Measurements from ENCODE around the gene RAPGEF1. TPM values are rescaled to one million over a fixed set of nuclear protein-coding genes. Genes with fewer than 3 reads are reported as not detected.

The RAPGEF1 gene
- total and polyA plus RNA-seq, 2 of the 13 experiments (the other 11 are each of a cell fraction or from before 2014, with no cell fraction given) = 21.2 to 38.9 TPM

GRCh38 chr9:131587906-131588305 is 152.0 kb downstream of the RAPGEF1 start (continued):
- no peak for TF ChIP-seq ZXDC (CRISPR knock-in tag; IDR thresholded peaks at IDR 0.05)
- TF ChIP-seq, protein P1, sequence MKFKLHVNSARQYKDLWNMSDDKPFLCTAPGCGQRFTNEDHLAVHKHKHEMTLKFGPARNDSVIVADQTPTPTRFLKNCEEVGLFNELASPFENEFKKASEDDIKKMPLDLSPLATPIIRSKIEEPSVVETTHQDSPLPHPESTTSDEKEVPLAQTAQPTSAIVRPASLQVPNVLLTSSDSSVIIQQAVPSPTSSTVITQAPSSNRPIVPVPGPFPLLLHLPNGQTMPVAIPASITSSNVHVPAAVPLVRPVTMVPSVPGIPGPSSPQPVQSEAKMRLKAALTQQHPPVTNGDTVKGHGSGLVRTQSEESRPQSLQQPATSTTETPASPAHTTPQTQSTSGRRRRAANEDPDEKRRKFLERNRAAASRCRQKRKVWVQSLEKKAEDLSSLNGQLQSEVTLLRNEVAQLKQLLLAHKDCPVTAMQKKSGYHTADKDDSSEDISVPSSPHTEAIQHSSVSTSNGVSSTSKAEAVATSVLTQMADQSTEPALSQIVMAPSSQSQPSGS (CRISPR knock-in tag; IDR thresholded peaks at IDR 0.05) = no peak

- H3K27ac ChIP-seq (ENCODE audit: extremely low read length, insufficient read depth, low read length) = no peak overlapping the region
- H3K36me3 ChIP-seq (replicated peaks in 1 of 2; ENCODE audit: control insufficient read depth in 1 of 2, insufficient read depth in 2 of 2, low read length in 2 of 2) = peaks cover 13 to 46% of the 10 kb centered on the region in 2 experiments; a peak in 4 of 5 replicates
- 93% methylated on average over 9 of the region's 9 CpGs for WGBS (ENCODE audit: low lambda C conversion rate)
- no peaks in the 10 kb centered on the region for H3K79me2 ChIP-seq (ENCODE audit: insufficient read depth, low read length)
- in situ Hi-C loops (cut with HindIII; ENCODE audit: extremely low pct_ligation_motif_present, low pct_unique_long_range_greater_than_20kb) = loop anchor here (25.0 kb wide), 1 partner anchor 650 kb away; no protein-coding TSS in a partner anchor
- CTCF ChIA-PET (ENCODE audit: low intra/inter-chr PET ratio, low total read pairs) = no interaction called here
- no peak for ATAC-seq
- BruUV-seq (replicated peaks) = no TSS peak
- H3K9ac ChIP-seq (ENCODE audit: insufficient read depth, low read depth, low read length) = no peak overlapping the region
- H3K9me3 ChIP-seq (ENCODE audit: low read length) = no peaks in the 10 kb centered on the region
- H2AFZ ChIP-seq (ENCODE audit: low read length) = no peak overlapping the region
- no peak overlapping the region for H3K4me2 ChIP-seq (ENCODE audit: low read depth, low read length)
- no peak for FAIRE-seq
- no peaks in the 10 kb centered on the region for H4K20me1 ChIP-seq (ENCODE audit: insufficient read depth, low read length)
- POLR2A ChIA-PET = no interaction called here
- 0 out of 2 replicates have a peak, but pooled peaks cover 6% of the 10 kb centered on the region for H3K4me1 ChIP-seq (ENCODE audit: insufficient read depth, low read length)
- no peak overlapping the region for H3K4me3 ChIP-seq (replicated peaks in 1 of 3; ENCODE audit: insufficient read depth in 1 of 3, low read depth in 2 of 3, low read length in 3 of 3)
- TF ChIP-seq, protein P2, sequence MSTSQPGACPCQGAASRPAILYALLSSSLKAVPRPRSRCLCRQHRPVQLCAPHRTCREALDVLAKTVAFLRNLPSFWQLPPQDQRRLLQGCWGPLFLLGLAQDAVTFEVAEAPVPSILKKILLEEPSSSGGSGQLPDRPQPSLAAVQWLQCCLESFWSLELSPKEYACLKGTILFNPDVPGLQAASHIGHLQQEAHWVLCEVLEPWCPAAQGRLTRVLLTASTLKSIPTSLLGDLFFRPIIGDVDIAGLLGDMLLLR (CRISPR knock-in tag; IDR thresholded peaks at IDR 0.05) = no peak
- TF ChIP-seq ISX (CRISPR knock-in tag; conservative IDR thresholded peaks at IDR 0.05) (no peak), KMT2A (CRISPR knock-in tag; IDR thresholded peaks at IDR 0.05) (no peak), ZNF253 (CRISPR knock-in tag; IDR thresholded peaks at IDR 0.05; ENCODE audit: borderline replicate concordance) (no peak), ATF1 (CRISPR knock-in tag; IDR thresholded peaks at IDR 0.05) (no peak), BATF2 (CRISPR knock-in tag; IDR thresholded peaks at IDR 0.05) (no peak), ZNF879 (CRISPR knock-in tag; IDR thresholded peaks at IDR 0.05) (no peak), ZNF784 (CRISPR knock-in tag; IDR thresholded peaks at IDR 0.05; ENCODE audit: borderline replicate concordance) (no peak), ZNF772 (CRISPR knock-in tag; IDR thresholded peaks at IDR 0.05) (no peak), MTF1 (CRISPR knock-in tag; IDR thresholded peaks at IDR 0.05) (no peak), GATAD2A (CRISPR knock-in tag; IDR thresholded peaks at IDR 0.05) (no peak)
- no peaks in the 10 kb centered on the region for H3K27me3 ChIP-seq (ENCODE audit: control insufficient read depth in 1 of 2, insufficient read depth in 2 of 2, low read length in 2 of 2)
- DNase-seq (ENCODE audit: low spot score) = no peak
- intact Hi-C loops (cut with micrococcal nuclease; ENCODE audit: unreplicated experiment) = no loop called here
Observed at GRCh38 chr9:131587331-131587730, 152.5 kb downstream of the RAPGEF1 start.
